Glomerular endothelial cell (primary cell): ENCODE results near the gene KYAT1. TPM values are rescaled to one million over a fixed set of nuclear protein-coding genes. Genes with fewer than 3 reads are reported as not detected.
"Not testable (repeated sequence)": the region's sequence is repeated elsewhere in the genome, so short reads cannot be mapped to it uniquely, and the experiment has no call there.

Experiments
- DNase-seq: peaks from one replicate; pipeline ENCODE4 v3.0.0-alpha.2; 2011; ENCODE audit warnings: low read depth, low spot score; ENCODE audit errors: extremely low read depth
- total RNA-seq: library from RNA; depleted of rRNA; stranded (reverse); fragments of >200 nt; gene quantifications from 2 replicates; pipeline ENCODE4 v1.2.3, GENCODE V29; 2015

Gene KYAT1
- total RNA-seq, 1 donor from 2014 or later, result 6.1 TPM

GRCh38 chr9:128886211-128886891 is 4.6 kb upstream of the KYAT1 start:
- no peak for DNase-seq

- DNase-seq, result no peak
Observed at GRCh38 chr9:128885798-128886197, 4.0 kb upstream of the KYAT1 start.

- no peak for DNase-seq
Observed at GRCh38 chr9:128885376-128885775, 3.6 kb upstream of the KYAT1 start.

- DNase-seq, result no peak
Observed at GRCh38 chr9:128884164-128884563, 2.4 kb upstream of the KYAT1 start.

GRCh38 chr9:128882677-128883603 is 1.2 kb upstream of the KYAT1 start:
- no peak for DNase-seq

- no peak for DNase-seq
Observed at GRCh38 chr9:128877852-128878251, 3.9 kb downstream of the KYAT1 start.

- DNase-seq, result not testable (repeated sequence)
Observed at GRCh38 chr9:128870941-128871265, 10.8 kb downstream of the KYAT1 start.

GRCh38 chr9:128870128-128870940 is 11.4 kb downstream of the KYAT1 start:
- DNase-seq, result no peak

- DNase-seq, result no peak
Observed at GRCh38 chr9:128863647-128864046, 18.1 kb downstream of the KYAT1 start.

GRCh38 chr9:128862401-128862851 is 19.3 kb downstream of the KYAT1 start:
- DNase-seq, result no peak

GRCh38 chr9:128861501-128861900 is 20.2 kb downstream of the KYAT1 start:
- DNase-seq, result no peak

- no peak for DNase-seq
Observed at GRCh38 chr9:128860937-128861336, 20.8 kb downstream of the KYAT1 start.

GRCh38 chr9:128858476-128858875 is 23.3 kb downstream of the KYAT1 start:
- not testable (repeated sequence) for DNase-seq

GRCh38 chr9:128854454-128854853 is 27.3 kb downstream of the KYAT1 start:
- DNase-seq, result not testable (repeated sequence)

GRCh38 chr9:128852646-128853045 is 29.1 kb downstream of the KYAT1 start:
- not testable (repeated sequence) for DNase-seq

GRCh38 chr9:128851779-128852600 is 29.8 kb downstream of the KYAT1 start:
- not testable (repeated sequence) for DNase-seq

GRCh38 chr9:128851024-128851423 is 30.7 kb downstream of the KYAT1 start:
- not testable (repeated sequence) for DNase-seq

GRCh38 chr9:128847803-128848202 is 33.9 kb downstream of the KYAT1 start:
- no peak for DNase-seq

GRCh38 chr9:128846680-128847030 is 35.1 kb downstream of the KYAT1 start:
- DNase-seq, result no peak

GRCh38 chr9:128845186-128845931 is 36.4 kb downstream of the KYAT1 start:
- DNase-seq, result no peak
